C4-2B (cell line): ENCODE results near the gene ALOX5.

Experiments
- CTCF ChIP-seq: fragments of 450-650 bp; conservative IDR thresholded peaks from 2 replicates; pipeline ENCODE4 v1.5.1; 2017; ENCODE audit warnings: mild to moderate bottlenecking
- ZFX ChIP-seq: fragments of 450-650 bp; IDR thresholded peaks from 2 replicates; pipeline ENCODE4 v1.6.1; 2017

DNA sequence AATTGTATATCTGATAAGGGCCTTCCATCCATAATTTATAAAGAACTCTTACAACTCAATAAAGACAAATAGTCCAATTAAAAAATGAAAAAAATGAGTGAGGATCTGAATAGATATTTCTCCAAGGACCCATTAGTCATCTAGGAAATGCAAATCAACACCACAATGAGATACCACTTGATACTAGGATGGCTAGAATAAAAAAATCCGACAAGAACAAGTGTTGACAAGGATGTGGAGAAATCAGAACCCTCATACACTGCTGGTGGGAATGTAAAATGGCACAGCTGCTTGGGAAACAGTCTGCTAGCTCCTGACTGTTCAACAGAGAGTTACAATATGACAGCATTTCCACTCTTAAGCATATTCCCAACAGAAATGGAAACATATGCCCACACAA lies 24.6 kb downstream of the ALOX5 start:
- no peak for TF ChIP-seq CTCF
- no peak for TF ChIP-seq ZFX
